Retinal pigment epithelial cell (primary cell): ENCODE measurements around the gene WWC1.
"Not testable (repeated sequence)": the region's sequence is repeated elsewhere in the genome, so short reads cannot be mapped to it uniquely, and the experiment has no call there.

Experiments used
- DNase-seq: peaks from one replicate; pipeline ENCODE4 v3.0.0-alpha.2; 2010; ENCODE audit warnings: low read depth
- H3K4me3 ChIP-seq: 2 replicates; pipeline ENCODE4 v1.5.1; 2011; ENCODE audit warnings: mild to moderate bottlenecking, low read length, control low read depth, moderate library complexity
- TF ChIP-seq, protein P1 (sequence below): conservative IDR thresholded peaks from 2 replicates; pipeline ENCODE4 v1.5.1; 2011; ENCODE audit warnings: low read depth, low read length, control low read depth, inconsistent platforms

Gene WWC1

DNA sequence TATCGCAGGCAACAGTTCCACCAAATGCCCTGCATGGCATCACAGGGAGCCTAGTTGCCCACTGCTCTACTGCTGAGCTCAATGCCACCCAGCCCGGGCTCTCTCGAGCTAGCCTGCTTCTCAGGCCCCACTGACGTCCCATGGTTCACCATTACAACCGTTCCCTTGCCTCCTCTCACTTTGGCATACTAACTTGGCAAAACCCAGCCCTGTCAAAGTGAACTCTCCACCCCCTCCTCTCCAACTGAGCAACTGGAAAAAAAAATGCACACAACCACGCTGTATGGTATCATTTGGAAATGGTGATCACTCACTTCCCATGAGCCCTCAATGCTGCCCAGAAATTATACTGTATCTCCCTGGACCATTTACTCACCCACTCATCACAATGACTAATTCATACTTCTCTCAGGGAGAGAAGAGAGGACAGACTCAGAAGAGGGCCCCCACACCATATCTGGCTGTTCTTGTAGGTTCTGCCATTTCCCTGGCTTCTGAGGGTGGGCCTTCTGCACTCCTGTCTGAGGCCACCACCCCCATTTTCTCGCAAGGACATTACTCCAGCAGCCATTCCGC is 143.4 kb downstream of the WWC1 start:
- TF ChIP-seq, protein P1, sequence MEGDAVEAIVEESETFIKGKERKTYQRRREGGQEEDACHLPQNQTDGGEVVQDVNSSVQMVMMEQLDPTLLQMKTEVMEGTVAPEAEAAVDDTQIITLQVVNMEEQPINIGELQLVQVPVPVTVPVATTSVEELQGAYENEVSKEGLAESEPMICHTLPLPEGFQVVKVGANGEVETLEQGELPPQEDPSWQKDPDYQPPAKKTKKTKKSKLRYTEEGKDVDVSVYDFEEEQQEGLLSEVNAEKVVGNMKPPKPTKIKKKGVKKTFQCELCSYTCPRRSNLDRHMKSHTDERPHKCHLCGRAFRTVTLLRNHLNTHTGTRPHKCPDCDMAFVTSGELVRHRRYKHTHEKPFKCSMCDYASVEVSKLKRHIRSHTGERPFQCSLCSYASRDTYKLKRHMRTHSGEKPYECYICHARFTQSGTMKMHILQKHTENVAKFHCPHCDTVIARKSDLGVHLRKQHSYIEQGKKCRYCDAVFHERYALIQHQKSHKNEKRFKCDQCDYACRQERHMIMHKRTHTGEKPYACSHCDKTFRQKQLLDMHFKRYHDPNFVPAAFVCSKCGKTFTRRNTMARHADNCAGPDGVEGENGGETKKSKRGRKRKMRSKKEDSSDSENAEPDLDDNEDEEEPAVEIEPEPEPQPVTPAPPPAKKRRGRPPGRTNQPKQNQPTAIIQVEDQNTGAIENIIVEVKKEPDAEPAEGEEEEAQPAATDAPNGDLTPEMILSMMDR: no peak
- DNase-seq: no peak
- no peak overlapping the region for H3K4me3 ChIP-seq

GRCh38 chr5:168435340-168435739 is 143.9 kb downstream of the WWC1 start:
- H3K4me3 ChIP-seq, DNase-seq: not testable (repeated sequence)

DNA sequence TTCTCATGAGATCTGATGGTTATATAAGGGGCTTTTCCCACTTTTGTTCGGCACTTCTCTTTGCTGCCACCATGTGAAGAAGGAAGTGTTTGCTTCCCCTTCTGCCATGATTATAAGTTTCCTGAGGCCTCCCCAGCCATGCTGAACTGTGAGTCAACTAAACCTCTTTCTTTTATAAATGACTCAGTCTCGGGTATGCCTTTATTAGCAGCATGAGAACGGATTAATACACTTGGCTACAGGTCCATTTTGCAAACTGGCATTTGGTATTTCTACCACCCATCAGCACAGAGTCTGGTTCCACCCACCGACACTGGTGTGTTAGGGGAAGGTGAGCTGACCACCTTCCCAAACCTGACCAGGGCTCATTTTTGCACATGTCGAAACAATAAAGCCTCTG is 146.9 kb downstream of the WWC1 start:
- peak; percentile 63 for DNase-seq
- TF ChIP-seq, protein P1: no peak
- no peak overlapping the region for H3K4me3 ChIP-seq

GRCh38 chr5:168443533-168443932 is 152.1 kb downstream of the WWC1 start:
- no peak for DNase-seq
- no peak overlapping the region for H3K4me3 ChIP-seq
- TF ChIP-seq, protein P1: no peak

DNA sequence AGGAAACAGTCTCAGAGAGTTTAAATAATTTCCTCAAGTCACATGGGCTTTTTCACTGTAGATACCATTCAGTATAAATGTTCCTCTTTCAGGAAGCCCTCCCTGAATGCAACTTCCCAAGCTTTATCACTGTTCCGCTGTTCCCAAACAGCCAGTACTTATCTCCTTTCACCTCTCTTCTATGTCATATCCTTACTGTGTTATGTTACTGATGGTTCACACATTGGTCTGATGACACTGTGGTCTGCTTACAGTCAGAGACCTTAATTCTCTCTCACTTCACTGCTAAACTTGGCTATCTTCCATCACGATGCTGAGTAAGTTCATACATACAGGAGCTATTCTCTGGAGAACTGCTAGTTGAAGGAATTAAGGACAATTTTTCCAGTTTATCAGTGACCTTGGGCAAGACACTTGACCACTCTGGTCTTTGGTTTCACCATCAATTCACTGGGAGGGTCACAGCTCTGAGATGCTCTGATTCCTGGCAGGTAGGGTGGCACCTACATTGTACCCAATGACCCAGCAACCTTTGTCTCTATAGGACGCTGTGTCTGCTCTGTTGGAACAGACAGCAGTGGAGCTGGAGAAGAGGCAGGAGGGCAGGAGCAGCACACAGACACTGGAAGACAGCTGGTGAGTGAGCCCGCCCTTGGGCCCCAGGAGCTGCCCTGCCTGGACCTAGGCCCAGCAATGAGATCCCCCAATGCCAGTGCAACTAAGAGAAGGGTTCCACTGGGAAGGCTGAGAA is 152.7 kb downstream of the WWC1 start:
- TF ChIP-seq, protein P1: no peak

GRCh38 chr5:168446983-168447619 is 155.7 kb downstream of the WWC1 start:
- H3K4me3 ChIP-seq: no peak overlapping the region
- no peak for DNase-seq
- TF ChIP-seq, protein P1: no peak

More for the DNA sequence above, 152.7 kb downstream of the WWC1 start:
- DNase-seq: no peak
- H3K4me3 ChIP-seq: no peak overlapping the region

DNA sequence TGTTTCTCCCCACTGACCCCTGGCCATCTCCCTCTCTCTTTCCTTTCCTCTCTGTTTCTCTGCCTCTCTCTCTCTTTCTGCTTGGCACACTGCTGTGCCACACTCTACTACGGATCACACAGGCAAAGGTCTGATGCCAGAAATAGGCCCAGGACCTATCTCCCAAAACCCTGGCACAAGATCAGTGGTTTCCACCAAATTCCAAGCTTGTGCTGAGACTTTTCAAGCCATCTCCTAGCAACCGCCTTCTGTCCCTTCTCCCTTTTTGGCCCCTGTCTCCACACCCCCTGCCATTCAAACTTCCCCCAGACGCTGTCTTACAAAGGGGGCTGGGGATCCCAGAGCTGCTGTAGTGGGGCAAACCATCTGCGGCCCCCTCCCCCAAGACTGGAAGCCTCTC is 156.4 kb downstream of the WWC1 start:
- H3K4me3 ChIP-seq: no peak overlapping the region
- TF ChIP-seq, protein P1: no peak
- no peak for DNase-seq
